Gastroesophageal sphincter (tissue), 4 donors: ENCODE data around the gene ARMH1. TPM values are rescaled to one million over a fixed set of nuclear protein-coding genes. Genes with fewer than 3 reads are reported as not detected.

Source experiments
- ATAC-seq: fragments of 150-250 bp; one replicate; pipeline ENCODE4 v1.9.1; 2016; ENCODE audit warnings: mild to moderate bottlenecking, moderate library complexity
- H3K27ac ChIP-seq, 4 donors: fragments of 200-600 bp; sonication (generic) in 3 of 4; 1 replicate in 3 of 4; 2 replicates in 1 of 4; pipeline ENCODE4 v1.5.1; 2016 to 2019
- H3K27me3 ChIP-seq: fragments of 200-600 bp; sonication (generic); one replicate; pipeline ENCODE4 v1.5.1; 2019
- H3K36me3 ChIP-seq, 2 donors: fragments of 200-600 bp; sonication (generic); one replicate each; pipeline ENCODE4 v1.5.1; 2019; ENCODE audit warnings: control low read depth in 1 of 2
- H3K4me1 ChIP-seq, 3 donors: fragments of 200-600 bp; sonication (generic); 1 replicate in 2 of 3; 2 replicates in 1 of 3; pipeline ENCODE4 v1.5.1; 2016 to 2019; ENCODE audit warnings: control low read depth in 2 of 3
- H3K4me3 ChIP-seq, 2 donors: fragments of 200-600 bp; sonication (generic); one replicate each; pipeline ENCODE4 v1.5.1; 2019; ENCODE audit warnings: mild to moderate bottlenecking in 1 of 2, moderate library complexity in 1 of 2
- H3K9me3 ChIP-seq, 3 donors: fragments of 200-600 bp; sonication (generic); one replicate each; pipeline ENCODE4 v1.5.1; 2017 to 2019; ENCODE audit warnings: control low read depth in 2 of 3
- EP300 ChIP-seq: sonication (generic); formaldehyde crosslinking; IDR thresholded peaks from one replicate; pipeline ENCODE4 v1.6.1; 2017; ENCODE audit warnings: antibody characterized with exemption, mild to moderate bottlenecking
- POLR2A ChIP-seq, 2 donors: fragments of 450-650 bp; IDR thresholded peaks; one replicate each; pipeline ENCODE4 v1.6.1; 2017; ENCODE audit warnings: antibody characterized with exemption in 2 of 2, mild to moderate bottlenecking in 2 of 2, moderate library complexity in 1 of 2
- POLR2AphosphoS5 ChIP-seq: sonication (generic); formaldehyde crosslinking; IDR thresholded peaks from one replicate; pipeline ENCODE4 v1.6.1; 2017; ENCODE audit warnings: antibody characterized with exemption
- WGBS, 2 donors: methylation state at CpG; one replicate each; pipeline ENCODE4 v1.1.5; 2018; ENCODE audit warnings: low coverage in 1 of 2; 5-methylcytosine and 5-hydroxymethylcytosine counted together
- total RNA-seq, 4 donors: library from RNA; depleted of rRNA; stranded (reverse); fragments of >200 nt; gene quantifications; one replicate each; pipeline ENCODE4 v1.1.0, GENCODE V29; 2016
- TF ChIP-seq, protein P1 (sequence below), 4 experiments: fragments of 200-600 bp in 2 of 4; fragments of 450-650 bp in 2 of 4; sonication (generic) in 1 of 4; IDR thresholded peaks; one replicate each; pipeline ENCODE4 v1.5.1; 2017 to 2019; ENCODE audit warnings: antibody characterized with exemption in 4 of 4, mild to moderate bottlenecking in 2 of 4, moderate library complexity in 2 of 4

The ARMH1 gene
- total RNA-seq, 4 donors from 2014 or later = 0.66 to 3.0 (median 1.3) TPM

DNA sequence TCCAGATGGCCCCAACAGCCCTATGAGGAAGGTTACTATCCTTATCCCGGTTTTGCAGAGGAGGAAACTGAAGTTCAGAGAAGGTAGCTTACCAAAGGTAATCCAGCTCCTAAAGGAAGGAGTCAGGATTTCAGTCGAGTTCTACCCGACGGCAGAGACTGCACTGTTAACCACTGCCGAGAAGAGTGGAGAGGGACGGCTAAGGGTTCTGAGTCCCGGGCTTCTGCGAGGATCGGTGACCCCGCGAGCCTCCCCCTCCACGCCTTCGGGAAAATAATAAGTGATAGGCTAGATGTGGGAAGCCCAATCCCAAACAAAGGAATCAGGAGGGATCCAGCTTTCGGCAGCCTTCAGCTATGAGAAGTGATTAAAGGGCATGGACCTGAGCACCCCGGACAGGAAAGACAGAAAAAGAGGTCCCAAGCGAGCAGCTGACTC is 820 bp upstream of the ARMH1 start:
- Histone ChIP-seq H3K4me1 (peaks cover 0 to 56% (median 3%) of the 10 kb centered on the region in 3 donors), H3K9me3 (no peaks in the 10 kb centered on the region), H3K27me3 (no peaks in the 10 kb centered on the region), H3K27ac (peak overlapping the region; percentile 77 to 97 (median 94)), H3K36me3 (no peaks in the 10 kb centered on the region), H3K4me3 (peak overlapping the region; percentile 48 to 73)
- 0% methylated on average over 2 to 10 of the region's 16 CpGs for WGBS, 2 donors
- no peak for TF ChIP-seq POLR2AphosphoS5
- TF ChIP-seq EP300 = no peak
- TF ChIP-seq, protein P1, sequence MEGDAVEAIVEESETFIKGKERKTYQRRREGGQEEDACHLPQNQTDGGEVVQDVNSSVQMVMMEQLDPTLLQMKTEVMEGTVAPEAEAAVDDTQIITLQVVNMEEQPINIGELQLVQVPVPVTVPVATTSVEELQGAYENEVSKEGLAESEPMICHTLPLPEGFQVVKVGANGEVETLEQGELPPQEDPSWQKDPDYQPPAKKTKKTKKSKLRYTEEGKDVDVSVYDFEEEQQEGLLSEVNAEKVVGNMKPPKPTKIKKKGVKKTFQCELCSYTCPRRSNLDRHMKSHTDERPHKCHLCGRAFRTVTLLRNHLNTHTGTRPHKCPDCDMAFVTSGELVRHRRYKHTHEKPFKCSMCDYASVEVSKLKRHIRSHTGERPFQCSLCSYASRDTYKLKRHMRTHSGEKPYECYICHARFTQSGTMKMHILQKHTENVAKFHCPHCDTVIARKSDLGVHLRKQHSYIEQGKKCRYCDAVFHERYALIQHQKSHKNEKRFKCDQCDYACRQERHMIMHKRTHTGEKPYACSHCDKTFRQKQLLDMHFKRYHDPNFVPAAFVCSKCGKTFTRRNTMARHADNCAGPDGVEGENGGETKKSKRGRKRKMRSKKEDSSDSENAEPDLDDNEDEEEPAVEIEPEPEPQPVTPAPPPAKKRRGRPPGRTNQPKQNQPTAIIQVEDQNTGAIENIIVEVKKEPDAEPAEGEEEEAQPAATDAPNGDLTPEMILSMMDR (IDR thresholded peaks at IDR 0.05) = no peak
- TF ChIP-seq POLR2A (IDR thresholded peaks at IDR 0.05) = no peak
- no peak for ATAC-seq

DNA sequence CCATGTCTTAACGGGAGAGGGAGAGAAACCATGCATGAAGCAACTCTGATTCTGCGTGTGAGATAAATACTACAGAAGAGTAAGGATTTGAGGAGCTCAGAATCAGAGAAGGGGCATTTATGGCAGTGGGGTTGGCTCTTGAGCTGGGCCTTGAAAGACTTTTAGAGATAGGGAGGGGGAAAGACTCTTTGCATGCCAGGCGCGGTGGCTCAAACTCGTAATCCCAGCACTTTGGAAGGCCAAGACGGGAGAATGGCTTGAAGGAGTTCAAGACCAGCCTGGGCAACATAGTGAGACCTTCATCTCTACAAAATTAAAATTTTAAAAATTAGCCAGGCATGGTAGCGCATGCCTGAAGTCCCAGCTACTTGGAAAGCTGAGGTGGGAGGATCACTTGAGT is 672 bp downstream of the ARMH1 start:
- WGBS, 2 donors = 61 to 78% methylated on average over 2 to 7 of the region's 7 CpGs
- TF ChIP-seq POLR2A (IDR thresholded peaks at IDR 0.05) (no peak), POLR2AphosphoS5 (no peak), EP300 (no peak)
- TF ChIP-seq, protein P1 (IDR thresholded peaks at IDR 0.05) = no peak
- Histone ChIP-seq H3K27ac (peak overlapping the region in 3 of 4 donors; percentile 94 to 97 (median 95)), H3K4me1 (peaks cover 0 to 56% (median 3%) of the 10 kb centered on the region in 3 donors), H3K36me3 (no peaks in the 10 kb centered on the region), H3K9me3 (no peaks in the 10 kb centered on the region), H3K4me3 (peak overlapping the region in 1 of 2 donors; percentile 73), H3K27me3 (no peaks in the 10 kb centered on the region)
- no peak for ATAC-seq

DNA sequence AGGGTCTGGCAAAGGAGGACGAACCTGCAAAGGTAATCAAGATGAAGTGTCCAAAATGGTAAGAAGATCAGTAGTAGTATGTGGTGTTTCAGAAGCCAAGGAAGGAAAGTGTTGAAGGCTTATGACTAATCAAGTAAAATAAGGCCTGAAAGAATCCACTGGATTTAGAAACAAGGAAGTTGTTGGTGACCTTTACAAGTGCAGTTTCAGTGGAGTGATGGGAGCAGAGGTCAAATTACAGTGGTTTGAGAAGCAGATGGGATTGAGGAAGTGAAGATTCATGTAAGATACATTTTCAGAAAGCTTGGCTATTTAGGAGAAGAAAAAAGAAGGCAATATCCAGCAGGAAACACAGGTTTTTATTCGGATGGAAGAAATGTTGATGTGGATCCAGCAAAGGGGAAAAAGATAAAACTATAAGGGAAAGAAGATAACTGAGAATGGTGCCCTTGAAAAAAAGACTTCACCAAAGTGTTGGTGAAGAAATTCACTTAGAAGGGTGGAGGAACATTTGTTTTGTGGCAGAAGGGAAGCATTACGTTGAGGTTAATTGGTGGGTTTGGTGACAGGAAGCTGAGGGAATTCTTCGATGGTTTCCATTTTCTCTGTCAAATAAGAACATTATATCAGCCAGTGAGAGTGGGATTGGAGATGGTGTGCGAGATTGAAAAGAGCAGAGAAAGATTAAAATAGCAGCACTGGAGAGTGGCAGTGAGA is 2.1 kb downstream of the ARMH1 start:
- 70 to 71% methylated on average over 5 of the region's 5 CpGs for WGBS, 2 donors
- no peaks in the 10 kb centered on the region for H3K36me3 ChIP-seq
- no peak for TF ChIP-seq EP300
- no peak for TF ChIP-seq POLR2A (IDR thresholded peaks at IDR 0.05)
- TF ChIP-seq, protein P1 (IDR thresholded peaks at IDR 0.05) = no peak
- no peak for TF ChIP-seq POLR2AphosphoS5
- no peaks in the 10 kb centered on the region for H3K9me3 ChIP-seq
- H3K27ac ChIP-seq = peak overlapping the region in 2 of 4 donors; percentile 41 to 95
- H3K4me1 ChIP-seq = peaks cover 0 to 47% (median 3%) of the 10 kb centered on the region in 3 donors
- H3K4me3 ChIP-seq = no peak overlapping the region
- H3K27me3 ChIP-seq = no peaks in the 10 kb centered on the region
- ATAC-seq = no peak

DNA sequence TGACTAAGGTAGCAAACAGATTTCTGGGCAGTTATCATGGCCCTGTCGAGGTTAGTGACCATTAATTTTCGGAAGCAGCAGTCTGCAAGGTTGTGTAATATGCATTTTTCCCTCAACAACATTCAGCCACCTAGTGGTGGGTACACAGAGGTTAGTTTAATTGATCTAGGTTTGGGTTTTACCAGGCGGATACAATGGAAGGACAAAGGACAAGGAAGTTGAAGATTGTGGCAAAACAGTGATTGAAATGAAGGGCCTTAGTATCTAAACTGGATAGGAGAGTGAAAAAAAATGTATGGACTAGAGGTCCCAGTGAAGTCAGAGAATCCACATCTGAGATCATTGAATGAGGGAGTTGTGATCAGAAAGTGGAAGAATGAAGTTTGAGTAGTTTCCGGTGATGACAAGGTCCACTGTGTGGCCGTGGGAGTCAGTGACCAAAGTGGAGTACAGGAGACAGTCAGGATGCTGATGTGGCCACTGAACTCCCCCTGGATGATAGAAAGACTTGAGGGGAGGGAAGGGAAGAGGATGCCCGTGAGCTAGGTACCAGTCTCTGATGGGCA is 2.8 kb downstream of the ARMH1 start:
- no peaks in the 10 kb centered on the region for H3K27me3 ChIP-seq
- no peak overlapping the region for H3K4me3 ChIP-seq
- ATAC-seq = no peak
- H3K27ac ChIP-seq = peak overlapping the region in 2 of 4 donors; percentile 32 to 41
- 50 to 57% methylated on average over 5 to 6 of the region's 6 CpGs for WGBS, 2 donors
- TF ChIP-seq, protein P1 (IDR thresholded peaks at IDR 0.05) = peak in 3 of 4 experiments; percentile 38 to 54 (median 41)
- TF ChIP-seq POLR2AphosphoS5 = no peak
- no peaks in the 10 kb centered on the region for H3K9me3 ChIP-seq
- peaks cover 0 to 41% (median 3%) of the 10 kb centered on the region in 3 donors for H3K4me1 ChIP-seq
- no peaks in the 10 kb centered on the region for H3K36me3 ChIP-seq
